GOT3 (cell line): ENCODE data around the gene PARP11.

Experiments
- DNase-seq: peaks from one replicate; lab custom pipeline; 2025; ENCODE audit warnings: mixed read lengths; lab: John Stamatoyannopoulos, UW

The PARP11 gene

GRCh38 chr12:3770891-3771290, 102.3 kb downstream of the PARP11 start:
- DNase-seq = no peak

GRCh38 chr12:3768911-3769447, 104.2 kb downstream of the PARP11 start:
- no peak for DNase-seq

GRCh38 chr12:3761116-3761735, 112.0 kb downstream of the PARP11 start:
- no peak for DNase-seq

GRCh38 chr12:3759878-3760277, 113.3 kb downstream of the PARP11 start:
- DNase-seq = no peak
